ENCODE data around the gene STX16. TPM values are rescaled to one million over a fixed set of nuclear protein-coding genes. Genes with fewer than 3 reads are reported as not detected.

The STX16 gene
- total RNA-seq, 1 experiment from 2014 or later: 58.3 TPM

DNA sequence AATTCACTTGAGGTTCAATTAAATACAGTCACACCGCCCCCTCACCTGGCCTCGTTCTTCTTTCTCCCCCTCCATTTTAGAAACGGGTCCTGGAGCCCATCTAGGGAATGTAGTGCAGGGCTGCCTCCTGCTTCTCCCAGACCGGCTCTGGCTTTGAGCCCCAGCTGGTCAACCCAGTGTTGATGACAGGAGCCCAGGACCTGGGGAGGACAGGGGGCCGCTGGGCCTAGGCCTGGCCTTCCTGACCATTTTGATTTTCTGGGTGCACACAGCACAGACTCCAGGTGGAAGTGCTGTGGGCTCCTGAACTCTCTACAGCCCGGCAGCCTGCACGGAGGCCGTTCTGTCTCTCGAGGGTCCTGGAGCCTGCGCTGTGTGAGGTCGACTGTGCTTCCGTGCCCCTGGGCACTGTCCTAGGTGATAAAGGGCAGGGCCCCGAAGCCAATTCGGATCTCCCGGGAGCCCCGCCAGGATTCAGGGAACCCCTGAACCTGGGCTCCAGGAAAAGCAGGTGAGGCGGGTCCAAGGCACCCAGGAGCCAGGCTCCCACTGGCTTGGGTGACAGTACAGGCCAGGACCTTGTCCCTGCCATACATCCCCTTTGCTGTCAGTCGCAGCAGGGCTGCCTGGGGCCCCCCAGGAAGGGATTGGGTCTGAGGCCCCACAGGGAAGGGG lies 64.9 kb downstream of the STX16 start:
- Histone ChIP-seq H3K36me3 (ENCODE audit: insufficient read depth, low read length) (no peaks in the 10 kb centered on the region), H3K4me3 (ENCODE audit: low read length) (no peak overlapping the region), H4K20me1 (ENCODE audit: insufficient read depth, low read depth, low read length) (no peaks in the 10 kb centered on the region), H3K27ac (ENCODE audit: low read length) (no peak overlapping the region), H3K4me1 (ENCODE audit: low read length) (no peaks in the 10 kb centered on the region), H3K27me3 (ENCODE audit: low read length) (no peaks in the 10 kb centered on the region), H3K4me2 (ENCODE audit: low read depth, low read length, poor library complexity, severe bottlenecking) (no peak overlapping the region), H3K9ac (ENCODE audit: low read length) (no peak overlapping the region), H2AFZ (ENCODE audit: low read length) (no peak overlapping the region), H3K9me2 (replicated peaks; ENCODE audit: insufficient read depth, low read length) (no peaks in the 10 kb centered on the region), H3K9me3 (ENCODE audit: low read length) (no peaks in the 10 kb centered on the region), H3K79me2 (ENCODE audit: low read length) (no peaks in the 10 kb centered on the region)
- no peak for DNase-seq

DNA sequence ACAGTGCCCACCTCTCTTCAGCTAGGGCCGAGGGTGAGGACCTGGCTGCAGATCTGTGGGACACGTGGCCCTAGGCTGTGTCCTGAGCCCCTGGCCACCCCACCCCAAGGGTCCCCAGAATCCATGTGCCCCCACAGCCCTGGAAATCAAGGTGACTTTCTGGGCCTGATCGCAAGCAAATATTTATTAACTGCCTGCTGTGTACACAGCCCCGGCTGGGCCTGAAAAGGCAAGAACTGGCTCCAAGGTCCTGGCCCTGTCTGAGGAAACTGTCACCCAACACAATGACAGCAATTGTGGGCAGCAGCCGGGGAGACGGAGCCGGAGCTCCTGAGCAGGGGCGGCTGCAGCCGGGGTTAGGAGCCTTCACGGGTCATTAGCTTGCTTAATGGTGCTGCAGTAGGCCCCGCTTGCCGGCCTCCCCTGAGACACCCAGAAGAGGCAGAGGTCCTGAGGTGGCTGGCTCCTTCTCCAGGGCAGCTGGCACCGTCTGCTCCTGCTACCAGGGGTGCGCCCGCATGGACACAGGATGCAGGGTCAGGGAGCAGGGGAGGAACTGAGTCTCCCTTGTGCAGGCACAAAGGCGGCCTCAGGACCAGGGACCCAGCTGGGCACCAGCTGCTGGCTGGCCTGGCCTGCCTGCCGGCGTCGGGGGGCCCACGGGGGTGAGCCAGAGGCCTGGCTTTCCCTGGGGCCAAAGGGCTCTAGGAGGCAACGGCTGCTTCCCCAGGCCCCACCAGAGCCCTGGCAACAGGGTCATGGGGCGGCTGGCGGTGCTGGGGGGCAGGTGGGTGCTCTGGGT lies 65.6 kb downstream of the STX16 start:
- H3K4me3 ChIP-seq (ENCODE audit: low read length): no peak overlapping the region
- no peak overlapping the region for H2AFZ ChIP-seq (ENCODE audit: low read length)
- H3K36me3 ChIP-seq (ENCODE audit: insufficient read depth, low read length): no peaks in the 10 kb centered on the region
- H3K27me3 ChIP-seq (ENCODE audit: low read length): no peaks in the 10 kb centered on the region
- no peaks in the 10 kb centered on the region for H3K9me3 ChIP-seq (ENCODE audit: low read length)
- H3K9me2 ChIP-seq (replicated peaks; ENCODE audit: insufficient read depth, low read length): no peaks in the 10 kb centered on the region
- no peak overlapping the region for H3K27ac ChIP-seq (ENCODE audit: low read length)
- no peak overlapping the region for H3K9ac ChIP-seq (ENCODE audit: low read length)
- no peaks in the 10 kb centered on the region for H3K4me1 ChIP-seq (ENCODE audit: low read length)
- H3K79me2 ChIP-seq (ENCODE audit: low read length): no peaks in the 10 kb centered on the region
- no peak overlapping the region for H3K4me2 ChIP-seq (ENCODE audit: low read depth, low read length, poor library complexity, severe bottlenecking)
- DNase-seq: no peak
- no peaks in the 10 kb centered on the region for H4K20me1 ChIP-seq (ENCODE audit: insufficient read depth, low read depth, low read length)

DNA sequence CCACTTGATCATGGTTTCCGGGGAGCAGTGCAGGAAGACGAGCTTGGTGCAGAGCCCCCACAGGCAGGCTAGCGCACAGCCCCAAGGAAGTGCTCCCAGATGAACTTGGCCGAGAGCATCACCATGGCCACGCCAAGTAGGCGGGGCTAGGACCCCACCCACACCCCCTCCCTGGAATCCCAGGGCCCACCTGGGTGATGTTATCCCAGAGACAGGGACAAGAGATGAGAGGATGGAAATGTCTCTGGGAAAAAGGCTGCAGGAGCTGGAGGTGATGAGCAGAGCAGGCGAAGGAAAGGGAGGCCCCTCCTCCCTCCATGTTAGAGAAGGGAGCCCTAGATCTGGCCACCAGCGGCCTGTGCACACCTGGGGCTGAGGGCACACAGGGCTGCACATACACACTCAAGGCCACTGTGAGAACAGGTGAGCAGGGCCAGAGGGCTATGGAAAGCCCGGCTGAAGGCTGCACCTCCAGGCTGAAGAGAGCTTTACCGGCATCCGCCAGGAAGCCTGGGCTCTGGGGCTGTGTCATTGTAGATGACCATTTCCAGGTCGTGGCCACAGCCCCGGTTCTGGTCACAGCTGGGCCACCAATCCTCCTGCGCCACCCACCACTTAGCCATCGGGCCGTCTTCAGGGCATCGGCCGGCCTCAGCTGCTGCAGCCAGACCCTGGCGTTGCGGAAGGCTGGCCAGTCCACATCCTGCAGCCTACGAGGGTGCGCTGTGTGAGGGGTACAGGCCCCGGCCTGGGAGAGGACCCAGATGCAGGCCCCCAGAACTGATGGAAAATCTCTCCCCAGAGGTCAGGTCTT lies 66.4 kb downstream of the STX16 start:
- H3K9ac ChIP-seq (ENCODE audit: low read length): no peak overlapping the region
- H2AFZ ChIP-seq (ENCODE audit: low read length): no peak overlapping the region
- no peaks in the 10 kb centered on the region for H3K27me3 ChIP-seq (ENCODE audit: low read length)
- no peaks in the 10 kb centered on the region for H3K9me2 ChIP-seq (replicated peaks; ENCODE audit: insufficient read depth, low read length)
- H3K36me3 ChIP-seq (ENCODE audit: insufficient read depth, low read length): no peaks in the 10 kb centered on the region
- H3K79me2 ChIP-seq (ENCODE audit: low read length): no peaks in the 10 kb centered on the region
- no peaks in the 10 kb centered on the region for H4K20me1 ChIP-seq (ENCODE audit: insufficient read depth, low read depth, low read length)
- no peak overlapping the region for H3K4me3 ChIP-seq (ENCODE audit: low read length)
- H3K9me3 ChIP-seq (ENCODE audit: low read length): no peaks in the 10 kb centered on the region
- H3K4me2 ChIP-seq (ENCODE audit: low read depth, low read length, poor library complexity, severe bottlenecking): no peak overlapping the region
- no peak overlapping the region for H3K27ac ChIP-seq (ENCODE audit: low read length)
- no peak for DNase-seq
- H3K4me1 ChIP-seq (ENCODE audit: low read length): no peaks in the 10 kb centered on the region

DNA sequence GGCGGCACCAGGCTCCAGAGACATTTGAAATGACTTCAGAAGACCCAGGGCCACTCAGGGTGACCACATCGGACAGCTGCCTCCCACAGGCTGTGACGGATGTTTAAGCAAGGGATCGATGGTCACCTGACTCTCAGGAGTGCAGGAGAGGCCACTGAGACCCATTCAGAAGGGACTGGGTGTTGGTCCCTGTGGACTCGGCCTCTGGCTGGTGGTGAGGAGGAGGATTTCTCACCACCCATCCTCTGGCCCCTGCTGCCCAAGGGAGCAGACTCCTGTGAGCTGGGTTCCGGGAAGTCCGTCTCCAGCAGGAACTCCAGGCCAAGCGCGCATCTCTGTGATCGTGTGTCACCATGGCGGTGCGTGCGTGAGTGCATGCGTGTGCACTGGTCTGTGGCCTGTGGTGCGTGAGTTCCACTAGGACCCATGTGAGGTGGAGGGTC lies 67.1 kb downstream of the STX16 start:
- H3K4me3 ChIP-seq (ENCODE audit: low read length): no peak overlapping the region
- no peaks in the 10 kb centered on the region for H4K20me1 ChIP-seq (ENCODE audit: insufficient read depth, low read depth, low read length)
- no peaks in the 10 kb centered on the region for H3K79me2 ChIP-seq (ENCODE audit: low read length)
- H3K4me1 ChIP-seq (ENCODE audit: low read length): no peaks in the 10 kb centered on the region
- H3K9me2 ChIP-seq (replicated peaks; ENCODE audit: insufficient read depth, low read length): no peaks in the 10 kb centered on the region
- no peak overlapping the region for H3K4me2 ChIP-seq (ENCODE audit: low read depth, low read length, poor library complexity, severe bottlenecking)
- H3K36me3 ChIP-seq (ENCODE audit: insufficient read depth, low read length): no peaks in the 10 kb centered on the region
- H3K27ac ChIP-seq (ENCODE audit: low read length): no peak overlapping the region
- H3K9me3 ChIP-seq (ENCODE audit: low read length): no peaks in the 10 kb centered on the region
- no peak overlapping the region for H3K9ac ChIP-seq (ENCODE audit: low read length)
- DNase-seq: no peak
- no peak overlapping the region for H2AFZ ChIP-seq (ENCODE audit: low read length)
- no peaks in the 10 kb centered on the region for H3K27me3 ChIP-seq (ENCODE audit: low read length)

DNA sequence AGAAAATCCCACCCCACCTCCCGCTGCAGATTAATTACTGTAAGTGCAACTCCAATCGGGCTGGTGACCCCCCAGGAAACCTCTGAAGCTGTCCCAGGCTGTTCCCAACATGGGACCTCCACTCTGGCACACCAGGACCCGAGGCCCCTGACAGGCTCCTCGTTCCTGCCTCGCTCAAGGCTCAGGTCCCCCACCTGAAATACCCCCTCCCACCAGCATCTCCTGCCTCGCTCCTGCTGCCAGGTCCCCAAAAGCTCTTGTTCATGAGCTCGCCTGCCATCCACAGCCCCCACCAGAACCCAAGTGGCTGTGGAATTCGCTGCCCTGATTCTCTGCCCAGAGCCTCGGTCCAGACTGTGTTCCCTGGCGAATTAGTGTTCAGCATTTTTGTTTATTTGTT lies 67.6 kb downstream of the STX16 start:
- DNase-seq: no peak
- Histone ChIP-seq H3K79me2 (ENCODE audit: low read length) (no peaks in the 10 kb centered on the region), H3K4me3 (ENCODE audit: low read length) (no peak overlapping the region), H3K4me2 (ENCODE audit: low read depth, low read length, poor library complexity, severe bottlenecking) (no peak overlapping the region), H2AFZ (ENCODE audit: low read length) (no peak overlapping the region), H3K36me3 (ENCODE audit: insufficient read depth, low read length) (no peaks in the 10 kb centered on the region), H3K27me3 (ENCODE audit: low read length) (no peaks in the 10 kb centered on the region), H3K9me2 (replicated peaks; ENCODE audit: insufficient read depth, low read length) (no peaks in the 10 kb centered on the region), H3K9me3 (ENCODE audit: low read length) (no peaks in the 10 kb centered on the region), H3K9ac (ENCODE audit: low read length) (no peak overlapping the region), H4K20me1 (ENCODE audit: insufficient read depth, low read depth, low read length) (no peaks in the 10 kb centered on the region), H3K27ac (ENCODE audit: low read length) (no peak overlapping the region), H3K4me1 (ENCODE audit: low read length) (no peaks in the 10 kb centered on the region)

DNA sequence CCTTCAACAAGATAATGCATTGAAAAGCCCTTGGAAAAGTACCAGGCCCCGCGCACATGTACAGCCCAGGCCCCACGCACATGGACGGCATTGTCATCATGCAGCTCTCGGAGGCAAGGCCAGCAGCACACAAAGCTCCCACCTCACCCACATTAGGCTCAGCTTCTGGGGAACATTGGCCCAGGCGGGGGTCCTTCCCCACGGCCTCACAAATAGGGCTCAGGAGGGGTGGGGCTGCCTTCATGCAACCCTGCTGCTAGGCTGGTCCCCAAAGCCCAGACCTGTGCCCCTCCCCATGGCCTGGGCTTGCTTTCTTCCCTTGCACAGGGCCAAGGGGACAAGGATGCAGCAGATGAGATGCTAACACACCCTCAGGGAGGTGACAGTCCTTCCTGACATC lies 68.2 kb downstream of the STX16 start:
- Histone ChIP-seq H3K27me3 (ENCODE audit: low read length) (no peaks in the 10 kb centered on the region), H3K36me3 (ENCODE audit: insufficient read depth, low read length) (no peaks in the 10 kb centered on the region), H3K9ac (ENCODE audit: low read length) (no peak overlapping the region), H3K4me2 (ENCODE audit: low read depth, low read length, poor library complexity, severe bottlenecking) (no peak overlapping the region), H3K9me2 (replicated peaks; ENCODE audit: insufficient read depth, low read length) (no peaks in the 10 kb centered on the region), H3K4me3 (ENCODE audit: low read length) (no peak overlapping the region), H3K9me3 (ENCODE audit: low read length) (no peaks in the 10 kb centered on the region), H3K4me1 (ENCODE audit: low read length) (no peaks in the 10 kb centered on the region), H2AFZ (ENCODE audit: low read length) (no peak overlapping the region), H3K27ac (ENCODE audit: low read length) (no peak overlapping the region), H3K79me2 (ENCODE audit: low read length) (no peaks in the 10 kb centered on the region), H4K20me1 (ENCODE audit: insufficient read depth, low read depth, low read length) (no peaks in the 10 kb centered on the region)
- DNase-seq: no peak

DNA sequence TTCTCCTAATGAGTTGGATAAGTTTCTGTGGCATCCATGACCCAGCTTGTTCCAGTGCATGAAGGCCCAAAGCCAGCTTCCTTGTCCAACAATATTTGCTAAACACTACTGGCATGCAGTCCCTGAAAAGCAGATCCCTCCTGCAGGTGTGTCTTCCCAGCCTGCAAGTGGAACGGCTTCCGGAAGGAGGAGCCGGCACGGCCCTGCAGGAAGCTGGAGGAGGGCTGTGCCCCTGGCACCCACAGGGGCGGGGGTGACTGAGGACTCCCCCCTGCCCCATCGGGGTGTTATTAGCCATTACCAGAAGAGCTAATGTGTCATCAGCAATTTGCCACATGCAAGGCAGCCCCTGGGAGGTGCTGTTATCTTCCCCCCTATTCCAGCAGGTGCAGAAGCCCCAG lies 68.9 kb downstream of the STX16 start:
- no peak for DNase-seq
- Histone ChIP-seq H3K9me2 (replicated peaks; ENCODE audit: insufficient read depth, low read length) (no peaks in the 10 kb centered on the region), H3K4me1 (ENCODE audit: low read length) (no peaks in the 10 kb centered on the region), H2AFZ (ENCODE audit: low read length) (no peak overlapping the region), H3K79me2 (ENCODE audit: low read length) (no peaks in the 10 kb centered on the region), H3K9ac (ENCODE audit: low read length) (no peak overlapping the region), H3K9me3 (ENCODE audit: low read length) (no peaks in the 10 kb centered on the region), H3K36me3 (ENCODE audit: insufficient read depth, low read length) (no peaks in the 10 kb centered on the region), H3K4me2 (ENCODE audit: low read depth, low read length, poor library complexity, severe bottlenecking) (no peak overlapping the region), H3K4me3 (ENCODE audit: low read length) (no peak overlapping the region), H3K27ac (ENCODE audit: low read length) (no peak overlapping the region), H4K20me1 (ENCODE audit: insufficient read depth, low read depth, low read length) (no peaks in the 10 kb centered on the region), H3K27me3 (ENCODE audit: low read length) (no peaks in the 10 kb centered on the region)

DNA sequence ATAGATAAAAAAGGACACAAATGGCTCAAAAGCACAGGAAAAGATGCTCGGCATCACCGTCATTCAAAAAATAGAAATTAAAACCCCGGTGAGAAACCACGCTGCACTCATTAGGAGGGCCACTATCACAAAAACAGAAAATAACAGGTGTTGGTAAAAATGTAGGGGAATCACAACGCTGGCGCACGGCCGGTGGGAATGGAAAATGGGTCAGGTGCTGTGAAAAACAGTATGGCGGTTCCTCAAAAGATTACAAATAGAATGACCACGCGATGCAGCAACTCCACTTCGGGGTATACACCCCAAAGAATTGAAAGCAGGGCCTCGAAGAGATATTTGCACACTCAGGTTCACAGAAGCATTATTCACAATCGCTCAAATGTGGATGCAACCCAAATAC lies 69.8 kb downstream of the STX16 start:
- H3K4me1 ChIP-seq (ENCODE audit: low read length): no peaks in the 10 kb centered on the region
- no peaks in the 10 kb centered on the region for H3K36me3 ChIP-seq (ENCODE audit: insufficient read depth, low read length)
- H3K9me3 ChIP-seq (ENCODE audit: low read length): no peaks in the 10 kb centered on the region
- DNase-seq: no peak
- H2AFZ ChIP-seq (ENCODE audit: low read length): no peak overlapping the region
- no peak overlapping the region for H3K4me3 ChIP-seq (ENCODE audit: low read length)
- H3K4me2 ChIP-seq (ENCODE audit: low read depth, low read length, poor library complexity, severe bottlenecking): no peak overlapping the region
- no peaks in the 10 kb centered on the region for H3K27me3 ChIP-seq (ENCODE audit: low read length)
- H3K79me2 ChIP-seq (ENCODE audit: low read length): no peaks in the 10 kb centered on the region
- no peaks in the 10 kb centered on the region for H4K20me1 ChIP-seq (ENCODE audit: insufficient read depth, low read depth, low read length)
- no peak overlapping the region for H3K27ac ChIP-seq (ENCODE audit: low read length)
- H3K9me2 ChIP-seq (replicated peaks; ENCODE audit: insufficient read depth, low read length): no peaks in the 10 kb centered on the region
- no peak overlapping the region for H3K9ac ChIP-seq (ENCODE audit: low read length)

Measured in Karpas-422 (cell line).